H9 (cell line): ENCODE measurements around the gene TENM4. TPM values are rescaled to one million over a fixed set of nuclear protein-coding genes. Genes with fewer than 3 reads are reported as not detected.

Experiments
- DNase-seq: peaks from one replicate; pipeline ENCODE4 v3.0.0-alpha.2; 2017
- H2AFZ ChIP-seq: one replicate; pipeline ENCODE4 v1.6.1; 2013; ENCODE audit warnings: mild to moderate bottlenecking, low read length, control low read depth, moderate library complexity
- H2AK5ac ChIP-seq: 2 replicates; pipeline ENCODE4 v1.6.1; 2013; ENCODE audit warnings: low read length, control low read depth, mixed read lengths; ENCODE audit not compliant: insufficient read length
- H2BK120ac ChIP-seq: one replicate; pipeline ENCODE4 v1.6.1; 2013; ENCODE audit warnings: low read depth, mild to moderate bottlenecking, low read length, control low read depth, inconsistent platforms; ENCODE audit not compliant: poor library complexity, severe bottlenecking
- H2BK12ac ChIP-seq: 2 replicates; pipeline ENCODE4 v1.6.1; 2013; ENCODE audit warnings: low read length, control low read depth, mixed read lengths, low read depth; ENCODE audit not compliant: insufficient read length
- H2BK15ac ChIP-seq: 2 replicates; pipeline ENCODE4 v1.6.1; 2013; ENCODE audit warnings: low read depth, low read length, control low read depth
- H2BK20ac ChIP-seq: one replicate; pipeline ENCODE4 v1.6.1; 2013; ENCODE audit warnings: low read depth, mild to moderate bottlenecking, low read length, control low read depth, inconsistent platforms; ENCODE audit not compliant: poor library complexity, severe bottlenecking
- H2BK5ac ChIP-seq: 2 replicates; pipeline ENCODE4 v1.6.1; 2013; ENCODE audit warnings: low read length, control low read depth, mixed read lengths; ENCODE audit not compliant: insufficient read length
- H3K14ac ChIP-seq: 2 replicates; pipeline ENCODE4 v1.6.1; 2013; ENCODE audit warnings: low read length, control low read depth; ENCODE audit not compliant: insufficient read depth
- H3K18ac ChIP-seq: 2 replicates; pipeline ENCODE4 v1.6.1; 2013; ENCODE audit warnings: low read depth, mild to moderate bottlenecking, mixed read lengths, low read length, control low read depth; ENCODE audit not compliant: insufficient read length
- H3K23ac ChIP-seq: 2 replicates; pipeline ENCODE4 v1.6.1; 2013; ENCODE audit warnings: low read length, control low read depth, mixed read lengths, low read depth; ENCODE audit not compliant: insufficient read length
- H3K23me2 ChIP-seq: 2 replicates; pipeline ENCODE4 v1.6.1; 2013; ENCODE audit warnings: low read depth, mild to moderate bottlenecking, mixed read lengths, low read length, control low read depth; ENCODE audit not compliant: insufficient read length, poor library complexity, severe bottlenecking
- H3K27ac ChIP-seq: 2 replicates; pipeline ENCODE4 v1.5.1; 2013; ENCODE audit warnings: low read length, control low read depth, mixed read lengths, low read depth; ENCODE audit not compliant: insufficient read length
- H3K27me3 ChIP-seq: 2 replicates; pipeline ENCODE4 v1.6.1; 2013; ENCODE audit warnings: low read length, control low read depth, inconsistent platforms; ENCODE audit not compliant: insufficient read depth
- H3K4ac ChIP-seq: 2 replicates; pipeline ENCODE4 v1.6.1; 2013; ENCODE audit warnings: low read depth, mild to moderate bottlenecking, control low read depth, inconsistent platforms, low read length, moderate library complexity
- H3K4me1 ChIP-seq: 2 replicates; pipeline ENCODE4 v1.6.1; 2013; ENCODE audit warnings: low read length, control low read depth, inconsistent platforms; ENCODE audit not compliant: insufficient read depth
- H3K4me2 ChIP-seq: 2 replicates; pipeline ENCODE4 v1.6.1; 2013; ENCODE audit warnings: low read length, control low read depth, mixed read lengths; ENCODE audit not compliant: insufficient read length, insufficient read depth
- H3K56ac ChIP-seq: 2 replicates; pipeline ENCODE4 v1.6.1; 2013; ENCODE audit warnings: low read depth, mild to moderate bottlenecking, mixed read lengths, low read length, control low read depth; ENCODE audit not compliant: insufficient read length
- H3K79me1 ChIP-seq: 2 replicates; pipeline ENCODE4 v1.6.1; 2013; ENCODE audit warnings: low read depth, mild to moderate bottlenecking, moderate library complexity, low read length, control low read depth, inconsistent platforms; ENCODE audit not compliant: insufficient read depth, poor library complexity, severe bottlenecking
- H3K79me2 ChIP-seq: 2 replicates; pipeline ENCODE4 v1.6.1; 2013; ENCODE audit warnings: low read length, control low read depth, inconsistent platforms; ENCODE audit not compliant: insufficient read depth
- H3K9ac ChIP-seq: 2 replicates; pipeline ENCODE4 v1.6.1; 2013; ENCODE audit warnings: low read length, control low read depth, mixed read lengths; ENCODE audit not compliant: insufficient read length; ENCODE audit errors: extremely low read depth
- H3K9me3 ChIP-seq: one replicate; pipeline ENCODE4 v1.6.1; 2013; ENCODE audit warnings: low read depth, low read length, inconsistent platforms; ENCODE audit not compliant: control insufficient read depth
- H3T11ph ChIP-seq: one replicate; pipeline ENCODE4 v1.6.1; 2013; ENCODE audit warnings: mild to moderate bottlenecking, low read length, control low read depth, inconsistent platforms
- H4K20me1 ChIP-seq: one replicate; pipeline ENCODE4 v1.6.1; 2013; ENCODE audit not compliant: control insufficient read depth, insufficient read length, insufficient read depth
- H4K5ac ChIP-seq: 2 replicates; pipeline ENCODE4 v1.6.1; 2013; ENCODE audit warnings: low read depth, mild to moderate bottlenecking, mixed read lengths, low read length, control low read depth; ENCODE audit not compliant: insufficient read length
- H4K8ac ChIP-seq: replicated peaks from 2 replicates; pipeline ENCODE4 v1.6.1; 2013; ENCODE audit warnings: low read length, control low read depth, mixed read lengths, low read depth; ENCODE audit not compliant: insufficient read length
- H4K91ac ChIP-seq: 2 replicates; pipeline ENCODE4 v1.6.1; 2013; ENCODE audit warnings: low read depth, mild to moderate bottlenecking, moderate library complexity, mixed read lengths, low read length, control low read depth; ENCODE audit not compliant: insufficient read length
- H3K27ac Mint-ChIP-seq, 3 experiments: 2 replicates in 2 of 3; 3 replicates in 1 of 3; pipeline ENCODE4 v1.8.0; 2020 to 2021; ENCODE audit warnings: mixed read lengths in 3 of 3, mild to moderate bottlenecking in 1 of 3, moderate library complexity in 1 of 3
- H3K27me3 Mint-ChIP-seq: 2 replicates; pipeline ENCODE4 v1.8.0; 2021; ENCODE audit warnings: low read depth, mild to moderate bottlenecking, moderate library complexity, mixed read lengths
- H3K36me3 Mint-ChIP-seq, 3 experiments: 2 replicates in 2 of 3; 3 replicates in 1 of 3; pipeline ENCODE4 v1.8.0; 2020 to 2021; ENCODE audit warnings: low read depth in 3 of 3, mixed read lengths in 3 of 3; ENCODE audit not compliant: insufficient read depth in 1 of 3
- H3K4me1 Mint-ChIP-seq, 2 experiments: 2 replicates each; pipeline ENCODE4 v1.8.0; 2020; ENCODE audit warnings: mixed read lengths in 2 of 2
- H3K4me3 Mint-ChIP-seq, 2 experiments: 2 replicates in 1 of 2; 3 replicates in 1 of 2; pipeline ENCODE4 v1.8.0; 2020 to 2021; ENCODE audit warnings: mild to moderate bottlenecking in 2 of 2, mixed read lengths in 2 of 2, moderate library complexity in 1 of 2
- H3K9me3 Mint-ChIP-seq, 2 experiments: 2 replicates in 1 of 2; 3 replicates in 1 of 2; pipeline ENCODE4 v1.8.0; 2020; ENCODE audit warnings: mild to moderate bottlenecking in 2 of 2, mixed read lengths in 2 of 2, moderate library complexity in 1 of 2
- CTCF ChIP-seq: fragments of 200-600 bp; sonication (generic); conservative IDR thresholded peaks from 3 replicates; pipeline ENCODE4 v1.8.0; 2021; ENCODE audit warnings: antibody characterized with exemption, mild to moderate bottlenecking
- WGBS: extraction: QIAGEN DNeasy Blood & Tissue Kit; methylation state at CpG from one replicate; pipeline ENCODE4 v1.1.7; 2013; ENCODE audit warnings: missing lambda C conversion rate, low lambda C conversion rate, mixed read lengths; ENCODE audit not compliant: insufficient read length; ENCODE audit errors: extremely low coverage; 5-methylcytosine and 5-hydroxymethylcytosine counted together
- total RNA-seq: library from RNA; stranded (reverse); gene quantifications from 2 replicates; pipeline ENCODE4 v1.2.1, GENCODE V29; 2021

The TENM4 gene
- total RNA-seq, 1 experiment from 2014 or later: 4.6 TPM

DNA sequence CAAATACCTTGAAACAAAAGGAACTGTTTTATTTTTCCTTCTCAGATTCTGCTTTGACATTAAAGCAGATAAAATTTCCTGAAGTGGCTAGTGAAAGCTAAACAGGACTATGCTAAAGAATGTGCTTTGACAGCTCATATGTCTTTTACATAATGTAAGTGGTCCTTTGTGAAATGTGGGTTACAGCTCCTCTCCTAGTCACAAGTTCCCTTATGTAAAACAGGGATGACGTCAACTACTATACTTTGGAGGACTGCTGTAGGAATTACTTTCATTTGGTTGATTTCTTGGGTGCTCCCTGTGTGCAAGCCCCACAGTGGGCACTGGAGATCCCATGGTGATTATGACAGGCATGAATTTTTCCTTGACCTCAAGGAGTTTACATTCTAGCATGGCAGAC, 649.6 kb downstream of the TENM4 start:
- H3T11ph ChIP-seq: no peak overlapping the region
- H3K27me3 Mint-ChIP-seq: no peaks in the 10 kb centered on the region; the same call in none of the 2 replicates
- no peak overlapping the region for H2BK5ac ChIP-seq

More for the DNA sequence above, 649.6 kb downstream of the TENM4 start:
- H3K4me1 ChIP-seq: no peaks in the 10 kb centered on the region
- H3K4me1 Mint-ChIP-seq: peaks cover 0 to 3% of the 10 kb centered on the region in 2 experiments; a peak in 1 of 4 replicates
- H3K4ac ChIP-seq: no peak overlapping the region
- H2BK15ac ChIP-seq: no peak overlapping the region
- H3K36me3 Mint-ChIP-seq: no peaks in the 10 kb centered on the region
- no peak overlapping the region for H3K27ac ChIP-seq
- H4K8ac ChIP-seq: no peak overlapping the region
- no peaks in the 10 kb centered on the region for H3K9me3 Mint-ChIP-seq
- no peak overlapping the region for H4K91ac ChIP-seq
- no peak overlapping the region for H3K14ac ChIP-seq
- no peaks in the 10 kb centered on the region; the same call in 1 of the 2 replicates for H3K27me3 ChIP-seq
- H2BK120ac ChIP-seq: no peak overlapping the region
- H2AK5ac ChIP-seq: no peak overlapping the region
- no peak overlapping the region for H2BK20ac ChIP-seq
- H3K56ac ChIP-seq: no peak overlapping the region
- no peak overlapping the region for H3K4me2 ChIP-seq
- no peaks in the 10 kb centered on the region for H3K9me3 ChIP-seq
- DNase-seq: no peak
- no peaks in the 10 kb centered on the region for H3K79me1 ChIP-seq
- no peaks in the 10 kb centered on the region for H4K20me1 ChIP-seq
- H4K5ac ChIP-seq: no peak overlapping the region
- H3K27ac Mint-ChIP-seq: no peak overlapping the region
- H3K79me2 ChIP-seq: no peaks in the 10 kb centered on the region
- H3K23ac ChIP-seq: no peak overlapping the region
- H3K4me3 Mint-ChIP-seq: no peak overlapping the region
- no peak overlapping the region for H2BK12ac ChIP-seq
- no peak for TF ChIP-seq CTCF
- H3K23me2 ChIP-seq: no peaks in the 10 kb centered on the region
- H3K18ac ChIP-seq: no peak overlapping the region
- no peak overlapping the region for H2AFZ ChIP-seq
- WGBS: no CpG with 5 or more reads among the region's 1 CpG
- H3K9ac ChIP-seq: no peak overlapping the region
